GM15510 (cell line): Measurements from ENCODE around the gene SLC7A11.

ENCODE experiments used
- POLR2A ChIP-seq: IDR thresholded peaks from 3 replicates; pipeline ENCODE4 v1.6.1; 2011; ENCODE audit warnings: borderline replicate concordance; ENCODE audit not compliant: insufficient read length; ENCODE audit errors: extremely low read depth

SLC7A11 gene

DNA sequence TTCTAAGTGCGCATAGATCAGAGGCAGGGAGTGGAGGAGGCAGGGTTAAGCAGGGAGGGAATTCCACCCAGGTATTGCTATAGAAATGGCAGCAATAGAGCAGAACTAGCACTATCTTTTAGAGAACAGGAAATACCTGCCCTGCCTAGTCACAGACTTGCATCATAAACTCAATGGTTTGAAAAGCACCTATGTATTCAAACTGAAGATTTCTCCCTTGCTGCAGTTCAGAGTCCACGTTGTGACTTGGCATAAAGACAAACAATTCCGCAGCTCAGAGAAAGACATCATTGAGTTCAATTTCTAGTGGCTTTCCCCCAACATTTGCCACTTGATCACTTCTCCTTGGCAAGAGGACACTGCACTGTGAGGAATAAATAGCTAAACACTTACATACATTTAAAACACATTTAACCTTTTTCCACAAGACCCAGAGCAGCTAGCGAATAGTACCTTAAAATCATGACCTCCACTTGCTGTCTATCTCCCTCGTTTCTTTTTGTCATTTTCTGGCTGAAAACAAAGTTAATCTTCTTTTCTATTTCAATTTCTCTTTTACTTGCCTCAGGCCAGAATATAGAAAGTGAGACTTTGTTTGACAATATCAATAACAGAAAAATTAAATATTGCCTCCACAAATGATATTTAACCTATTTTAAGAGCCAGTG lies 42.4 kb downstream of the SLC7A11 start:
- no peak for TF ChIP-seq POLR2A

DNA sequence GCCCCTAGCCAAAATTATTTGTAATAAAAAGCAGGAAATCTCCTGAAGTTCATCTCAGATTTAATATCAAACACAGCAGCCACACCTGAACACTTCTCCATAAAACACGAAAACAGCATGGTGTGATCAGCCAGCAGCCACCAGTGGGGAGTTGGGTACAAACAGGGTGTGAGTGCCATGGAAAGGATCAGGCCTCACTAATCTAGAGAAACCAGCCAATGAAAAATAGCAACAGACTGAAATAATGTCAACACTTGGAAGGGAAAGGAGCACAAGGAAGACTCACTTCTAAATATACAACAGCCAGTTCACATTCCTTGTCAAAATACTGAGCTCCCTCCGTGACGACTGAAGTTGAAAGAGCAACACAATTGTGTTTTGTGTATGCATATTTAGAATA lies 46.0 kb downstream of the SLC7A11 start:
- TF ChIP-seq POLR2A = no peak

- TF ChIP-seq POLR2A = no peak
Observed at GRCh38 chr4:138193963-138194362, 48.2 kb downstream of the SLC7A11 start.

DNA sequence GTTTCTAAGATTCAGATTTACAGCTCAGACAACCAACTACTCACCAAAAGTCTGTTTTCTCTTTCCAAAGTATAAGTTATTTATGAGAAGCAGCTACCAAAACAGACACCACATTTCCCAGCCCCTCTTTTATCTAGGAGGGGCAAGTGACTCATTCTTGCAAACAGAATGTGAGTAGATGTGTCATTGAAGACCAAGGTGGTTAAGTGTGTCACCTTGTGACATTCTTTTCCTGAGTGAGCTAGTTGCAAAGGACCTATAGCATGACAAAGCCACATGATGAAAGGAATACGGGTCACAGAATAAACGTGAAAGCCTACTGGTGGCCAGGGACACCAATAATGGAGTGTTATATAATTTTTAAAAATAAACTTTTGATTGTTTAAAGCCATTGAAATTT lies 50.0 kb downstream of the SLC7A11 start:
- TF ChIP-seq POLR2A = no peak

- TF ChIP-seq POLR2A = no peak
Observed at GRCh38 chr4:138190452-138190858, 51.7 kb downstream of the SLC7A11 start.

GRCh38 chr4:138189206-138189605 lies 52.9 kb downstream of the SLC7A11 start:
- no peak for TF ChIP-seq POLR2A

GRCh38 chr4:138188406-138189084 lies 53.6 kb downstream of the SLC7A11 start:
- no peak for TF ChIP-seq POLR2A

- no peak for TF ChIP-seq POLR2A
Observed at GRCh38 chr4:138185859-138186645, 56.1 kb downstream of the SLC7A11 start.

GRCh38 chr4:138184886-138185285 lies 57.3 kb downstream of the SLC7A11 start:
- TF ChIP-seq POLR2A = no peak

- no peak for TF ChIP-seq POLR2A
Observed at GRCh38 chr4:138182838-138183426, 59.2 kb downstream of the SLC7A11 start.

DNA sequence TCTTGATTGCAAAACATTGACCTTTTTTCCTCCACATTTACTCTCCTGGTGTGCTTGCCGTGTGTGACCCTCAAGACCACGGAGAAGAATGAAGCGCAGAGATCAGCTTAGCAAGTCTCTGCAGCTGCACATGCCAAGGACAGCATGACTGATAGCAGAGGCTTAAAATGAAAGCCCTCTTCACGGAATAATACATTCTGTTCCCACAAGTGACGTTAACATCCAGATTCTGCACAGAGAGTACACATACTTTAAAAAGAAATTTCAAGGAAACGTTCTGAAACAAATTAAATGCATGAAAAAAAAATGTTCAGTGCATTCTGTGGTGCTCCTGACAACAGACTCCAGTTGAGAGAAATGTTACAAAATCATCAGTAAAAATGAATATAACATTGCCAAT lies 60.9 kb downstream of the SLC7A11 start:
- no peak for TF ChIP-seq POLR2A

DNA sequence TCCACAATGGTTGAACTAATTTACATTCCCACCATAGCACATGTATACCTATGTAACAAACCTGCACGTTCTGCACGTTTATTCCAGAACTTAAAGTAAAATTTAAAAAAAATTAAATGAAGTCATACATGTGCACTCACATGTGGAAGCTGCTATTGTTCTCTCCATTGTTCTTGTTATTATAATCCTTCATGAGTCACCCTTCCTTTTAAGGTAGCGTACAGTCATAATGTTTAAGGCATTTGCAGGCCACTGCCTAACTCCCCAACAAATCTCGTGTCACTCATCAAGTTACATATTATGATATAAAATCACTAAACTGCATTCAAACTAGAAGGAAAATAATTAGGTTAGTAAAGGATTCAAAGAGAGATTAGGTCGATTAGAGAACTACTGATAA lies 63.6 kb downstream of the SLC7A11 start:
- TF ChIP-seq POLR2A = no peak

DNA sequence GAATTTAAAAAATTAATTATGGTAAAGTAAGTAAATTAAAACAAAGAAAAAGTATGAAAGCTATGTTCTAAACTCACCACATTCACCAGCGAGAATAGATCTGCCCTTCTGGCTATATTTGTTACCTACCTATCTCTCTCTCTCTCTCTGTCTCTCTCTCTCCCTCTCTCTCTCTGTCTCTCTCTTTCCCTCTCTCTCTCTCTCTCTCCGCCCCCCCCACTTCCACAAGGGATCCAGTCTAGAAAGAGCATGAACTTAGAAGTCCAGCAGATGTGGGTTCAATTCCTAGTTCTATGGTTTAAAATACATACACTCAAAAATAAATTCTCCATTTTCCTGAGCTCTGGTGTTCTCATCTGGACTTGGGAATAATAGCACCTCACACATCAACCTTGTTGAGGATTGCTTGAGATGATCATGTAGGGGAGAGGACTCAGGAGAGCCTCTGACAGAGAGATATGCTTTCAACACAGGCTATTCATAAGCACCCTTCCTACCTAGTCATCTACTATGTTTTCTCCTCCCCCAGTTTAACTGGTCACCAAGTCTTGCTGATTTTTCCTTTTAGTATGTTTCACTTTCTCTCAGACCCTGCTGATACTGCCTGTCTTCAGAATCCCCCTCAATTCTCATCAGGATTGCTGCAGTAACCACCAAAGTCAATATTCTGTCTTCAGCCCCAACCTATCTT lies 64.7 kb downstream of the SLC7A11 start:
- no peak for TF ChIP-seq POLR2A

DNA sequence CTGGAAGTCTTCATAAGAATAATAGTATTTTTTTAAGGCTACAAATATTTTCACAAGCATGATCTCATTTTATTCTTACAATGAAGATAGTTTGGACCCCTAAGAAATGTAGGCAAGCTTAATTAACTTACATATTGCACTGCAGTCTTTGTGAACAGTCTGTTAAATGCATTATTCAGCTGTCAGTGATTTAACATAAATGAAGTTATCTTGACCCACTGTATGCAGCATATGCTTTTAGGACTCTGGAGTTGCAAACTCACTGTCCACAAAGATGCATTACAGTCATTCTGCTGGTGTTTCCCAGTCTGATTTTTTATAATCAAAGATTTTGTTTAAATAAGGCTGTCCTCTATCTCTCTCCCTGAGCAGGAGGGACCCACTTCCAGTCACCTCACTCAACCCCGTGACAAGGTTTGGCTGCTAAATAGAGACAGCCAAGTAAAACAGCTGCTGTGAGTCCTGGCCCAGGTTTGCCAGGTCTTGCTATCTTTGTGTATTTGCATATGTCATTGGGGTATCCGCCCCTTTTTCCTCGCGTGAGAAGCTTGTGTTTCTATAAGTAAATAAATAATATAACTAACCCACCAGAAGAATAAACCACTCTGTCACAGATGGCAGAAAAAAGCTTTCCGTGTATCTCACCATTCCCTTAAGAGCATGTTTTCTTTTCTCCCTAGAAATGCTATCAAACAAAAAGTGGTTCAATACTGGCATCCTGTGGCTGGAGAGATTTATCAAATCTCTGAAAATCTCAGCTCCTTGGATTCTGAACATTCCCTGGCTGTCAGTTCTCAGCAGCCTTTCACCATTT lies 67.0 kb downstream of the SLC7A11 start:
- TF ChIP-seq POLR2A = no peak
